MM.1S (cell line): Measurements from ENCODE around the gene PIGN.

Experiments
- CTCF ChIP-seq: fragments of 300-600 bp; sonication (generic); IDR thresholded peaks from 2 replicates; pipeline ENCODE4 v1.5.1; 2016; ENCODE audit warnings: antibody characterized with exemption, low read length, mixed read lengths
- EZH2 ChIP-seq: fragments of 300-600 bp; sonication (generic); optimal IDR thresholded peaks from 2 replicates; pipeline ENCODE3; 2017; ENCODE audit warnings: low read depth, mild to moderate bottlenecking, antibody characterized with exemption, low read length, mixed read lengths

- no peak for TF ChIP-seq CTCF
- TF ChIP-seq EZH2 = no peak
These were observed 149.7 kb downstream of the PIGN start for GRCh38 chr18:62037012-62037742.
